HG02623 (cell line): ENCODE results near the gene PSG1.
"Not testable (repeated sequence)": the region's sequence is repeated elsewhere in the genome, so short reads cannot be mapped to it uniquely, and the experiment has no call there.

ENCODE experiments used
- ATAC-seq: cut with Tn5 transposase; IDR thresholded peaks from one replicate; pipeline ENCODE4 v1.9.1; 2021; ENCODE audit warnings: moderate library complexity; ENCODE audit not compliant: unreplicated experiment

Gene PSG1

GRCh38 chr19:42882010-42882409 is 2.5 kb upstream of the PSG1 start:
- not testable (repeated sequence) for ATAC-seq

- not testable (repeated sequence) for ATAC-seq
These were observed 1.8 kb upstream of the PSG1 start for GRCh38 chr19:42881279-42881678.

- ATAC-seq = not testable (repeated sequence)
These were observed 1.1 kb upstream of the PSG1 start for GRCh38 chr19:42880621-42881020.

GRCh38 chr19:42876596-42876995 is 2.9 kb downstream of the PSG1 start:
- not testable (repeated sequence) for ATAC-seq

GRCh38 chr19:42875881-42876280 is 3.6 kb downstream of the PSG1 start:
- ATAC-seq = not testable (repeated sequence)

DNA sequence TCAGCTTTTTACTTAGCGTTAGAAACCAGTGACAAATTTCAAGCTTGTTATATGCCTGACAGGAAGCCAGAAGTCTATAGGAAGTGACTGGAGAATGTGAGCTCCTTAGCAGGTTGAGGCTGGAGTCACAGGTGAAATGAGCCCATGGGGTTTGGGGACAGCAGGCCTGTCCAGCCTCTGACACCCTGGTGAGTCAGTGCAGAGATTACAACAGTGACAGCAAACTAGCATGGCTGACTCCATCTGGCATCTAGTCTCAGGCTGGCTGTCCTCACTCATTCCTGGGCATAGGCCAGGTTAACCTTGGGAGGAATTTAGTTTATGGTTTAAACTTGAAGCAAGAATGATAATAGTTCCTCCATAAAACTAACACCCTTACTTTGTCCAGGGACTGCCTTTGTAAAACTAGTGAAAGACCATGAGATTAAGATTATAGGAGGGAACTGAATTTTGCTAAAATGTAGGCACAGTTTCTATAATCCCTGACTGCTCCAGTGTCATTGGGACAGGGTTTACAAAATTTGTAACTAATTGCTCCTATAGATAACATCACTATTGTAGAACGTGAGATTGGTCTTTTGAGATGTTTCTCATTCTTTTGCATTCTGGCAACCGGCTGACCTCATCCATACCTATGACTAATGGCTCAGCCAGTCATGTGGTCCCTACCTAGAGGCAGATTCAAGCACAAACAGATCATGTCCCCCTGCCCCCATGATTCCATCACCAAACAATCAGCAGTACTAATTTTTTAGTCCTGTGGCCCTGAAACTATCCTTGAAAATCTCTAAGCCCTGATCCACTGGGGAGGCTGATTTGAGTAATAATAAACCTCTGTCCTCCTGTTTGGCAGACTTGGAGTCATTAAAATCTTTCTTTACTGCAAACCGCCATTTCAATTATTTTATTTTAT is 4.4 kb downstream of the PSG1 start:
- not testable (repeated sequence) for ATAC-seq

GRCh38 chr19:42874136-42874535 is 5.4 kb downstream of the PSG1 start:
- ATAC-seq = not testable (repeated sequence)

GRCh38 chr19:42872608-42873007 is 6.9 kb downstream of the PSG1 start:
- ATAC-seq = no peak

DNA sequence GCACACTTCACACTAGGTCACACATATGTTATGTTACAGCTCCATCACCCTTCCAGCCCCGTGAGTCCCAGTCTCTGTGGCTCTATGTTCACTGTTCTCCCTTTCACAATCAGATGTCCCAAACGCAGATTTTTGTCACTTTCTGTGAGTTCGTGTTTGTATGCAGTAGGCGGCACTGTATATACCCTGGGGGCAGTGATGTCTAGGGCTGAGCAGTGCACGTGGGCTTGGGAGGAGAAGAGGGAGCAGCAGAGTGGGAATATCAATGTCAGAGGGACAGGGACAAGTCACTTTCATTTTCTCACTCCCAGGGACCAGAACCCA is 22.0 kb downstream of the PSG1 start:
- no peak for ATAC-seq

GRCh38 chr19:42856866-42857543 is 22.5 kb downstream of the PSG1 start:
- ATAC-seq = not testable (repeated sequence)

GRCh38 chr19:42854745-42855144 is 24.8 kb downstream of the PSG1 start:
- not testable (repeated sequence) for ATAC-seq

DNA sequence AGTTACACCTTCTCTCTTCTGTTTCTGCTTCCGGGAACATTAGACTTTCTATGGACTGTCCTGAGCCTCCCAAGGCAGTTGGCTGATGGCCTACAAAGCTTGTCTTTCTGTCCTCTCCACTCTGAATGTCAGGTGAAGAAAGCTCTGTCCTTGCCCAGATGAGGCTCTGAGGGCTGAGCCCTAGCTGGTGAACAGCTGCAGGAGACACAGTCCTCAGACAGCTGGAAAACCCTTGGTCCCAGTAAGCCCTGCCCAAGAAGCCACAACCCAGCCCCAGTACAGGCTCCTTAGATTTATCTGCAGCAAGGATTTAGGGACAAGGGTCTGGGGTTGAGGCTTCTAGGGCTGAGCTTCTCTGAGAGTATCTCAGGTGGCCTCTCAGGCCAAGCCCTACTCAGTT is 26.3 kb downstream of the PSG1 start:
- ATAC-seq = not testable (repeated sequence)

- ATAC-seq = not testable (repeated sequence)
These were observed 26.7 kb downstream of the PSG1 start for GRCh38 chr19:42852821-42853220.

- not testable (repeated sequence) for ATAC-seq
These were observed 27.7 kb downstream of the PSG1 start for GRCh38 chr19:42851718-42852280.

GRCh38 chr19:42850981-42851717 is 28.4 kb downstream of the PSG1 start:
- no peak for ATAC-seq

GRCh38 chr19:42846597-42846996 is 32.9 kb downstream of the PSG1 start:
- ATAC-seq = no peak

- ATAC-seq = not testable (repeated sequence)
These were observed 35.9 kb downstream of the PSG1 start for GRCh38 chr19:42843631-42844030.

DNA sequence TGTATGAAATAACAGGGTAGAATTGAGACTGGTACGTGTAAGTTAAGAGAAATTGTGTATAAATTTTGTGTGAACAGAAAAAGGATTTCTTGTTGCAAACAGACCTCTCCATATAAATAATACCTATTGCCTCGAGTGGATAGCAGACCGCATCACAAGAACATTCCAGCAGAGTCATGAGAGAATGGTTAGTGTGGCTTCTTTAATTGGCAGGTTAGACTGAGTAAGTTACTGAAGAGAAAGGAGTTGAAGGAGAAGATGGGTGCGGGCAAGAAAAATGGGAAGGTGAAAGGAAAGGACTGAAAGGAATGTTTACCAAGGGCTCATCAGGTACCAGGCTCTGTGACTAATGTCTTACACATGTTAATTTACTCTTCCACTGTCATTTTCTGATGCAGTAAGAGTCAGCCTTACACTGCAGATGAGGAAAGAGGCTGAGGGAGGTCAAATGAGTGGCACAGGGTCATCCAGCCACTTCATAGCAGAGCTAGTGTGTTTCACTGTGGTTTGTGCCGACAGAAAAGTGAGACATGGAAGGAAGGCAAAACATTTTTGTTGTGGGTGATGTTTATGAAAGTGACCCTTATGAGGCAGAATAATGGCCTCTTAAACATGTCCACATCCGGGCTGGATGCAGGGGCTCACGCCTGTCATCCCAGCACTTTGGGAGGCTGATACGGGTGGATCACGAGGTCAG is 46.6 kb downstream of the PSG1 start:
- ATAC-seq = not testable (repeated sequence)

GRCh38 chr19:42832023-42832680 is 47.4 kb downstream of the PSG1 start:
- not testable (repeated sequence) for ATAC-seq
